Epidermal melanocyte (primary cell): ENCODE results near the gene FAM50A.

Experiments
- DNase-seq: peaks from one replicate; pipeline ENCODE4 v3.0.0; 2011; ENCODE audit warnings: low spot score; ENCODE audit not compliant: insufficient read length

FAM50A gene

GRCh38 chrX:154465601-154466000 is 21.7 kb downstream of the FAM50A start:
- no peak for DNase-seq

- DNase-seq = no peak
These were observed 22.1 kb downstream of the FAM50A start for GRCh38 chrX:154466036-154466435.

DNA sequence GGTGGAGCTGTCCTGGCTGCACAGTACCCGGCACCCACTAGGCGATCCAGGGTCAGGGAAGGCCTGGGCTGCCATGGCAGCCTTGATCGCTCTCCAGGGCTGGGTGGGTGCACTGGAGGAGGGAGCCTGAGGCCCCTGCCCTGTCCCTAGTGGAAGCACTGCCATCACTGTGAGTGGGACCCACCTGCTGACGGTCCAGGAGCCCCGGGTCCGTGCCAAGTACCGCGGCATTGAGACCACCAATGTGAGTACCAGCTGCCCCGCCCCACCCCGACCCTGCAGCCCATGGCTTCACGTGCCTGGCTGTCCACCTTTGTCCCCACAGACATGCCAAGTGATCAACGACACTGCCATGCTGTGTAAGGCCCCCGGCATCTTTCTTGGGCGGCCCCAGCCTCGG is 23.0 kb downstream of the FAM50A start:
- no peak for DNase-seq

GRCh38 chrX:154467556-154467955 is 23.6 kb downstream of the FAM50A start:
- no peak for DNase-seq

DNA sequence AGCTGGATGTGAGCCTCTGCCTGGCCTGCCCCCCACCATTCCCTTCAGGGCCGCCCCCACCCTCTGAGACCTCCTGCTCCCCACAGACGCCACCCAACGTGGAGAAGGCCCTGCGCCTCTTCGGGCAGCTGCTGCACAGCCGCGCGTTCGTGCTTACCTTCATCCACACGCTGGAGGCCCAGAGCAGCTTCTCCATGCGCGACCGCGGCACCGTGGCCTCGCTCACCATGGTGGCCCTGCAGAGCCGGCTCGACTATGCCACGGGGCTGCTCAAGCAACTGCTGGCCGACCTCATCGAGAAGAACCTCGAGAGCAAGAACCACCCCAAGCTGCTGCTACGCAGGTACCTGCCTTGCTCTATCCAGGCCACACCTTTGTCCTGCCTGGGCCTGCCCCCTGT is 24.3 kb downstream of the FAM50A start:
- no peak for DNase-seq

- no peak for DNase-seq
These were observed 25.2 kb downstream of the FAM50A start for GRCh38 chrX:154469114-154469513.

DNA sequence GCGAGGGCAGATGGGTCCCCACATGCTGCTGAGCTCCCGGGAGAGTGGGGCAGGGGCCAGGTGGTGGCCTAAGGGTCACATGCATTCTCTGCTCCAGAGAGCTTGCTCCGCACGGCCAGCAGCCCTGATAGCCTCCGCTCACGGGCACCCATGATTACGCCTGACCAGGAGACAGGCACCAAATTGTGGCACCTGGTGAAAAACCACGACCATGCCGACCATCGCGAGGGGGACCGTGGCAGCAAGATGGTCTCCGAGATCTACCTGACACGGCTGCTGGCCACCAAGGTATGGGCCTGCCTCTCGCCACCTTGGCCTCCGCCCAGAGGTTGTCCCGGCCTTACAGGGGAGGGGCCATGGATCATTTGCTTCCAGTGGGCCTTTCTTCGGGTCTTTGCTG is 25.9 kb downstream of the FAM50A start:
- no peak for DNase-seq

- no peak for DNase-seq
These were observed 26.5 kb downstream of the FAM50A start for GRCh38 chrX:154470434-154470833.

DNA sequence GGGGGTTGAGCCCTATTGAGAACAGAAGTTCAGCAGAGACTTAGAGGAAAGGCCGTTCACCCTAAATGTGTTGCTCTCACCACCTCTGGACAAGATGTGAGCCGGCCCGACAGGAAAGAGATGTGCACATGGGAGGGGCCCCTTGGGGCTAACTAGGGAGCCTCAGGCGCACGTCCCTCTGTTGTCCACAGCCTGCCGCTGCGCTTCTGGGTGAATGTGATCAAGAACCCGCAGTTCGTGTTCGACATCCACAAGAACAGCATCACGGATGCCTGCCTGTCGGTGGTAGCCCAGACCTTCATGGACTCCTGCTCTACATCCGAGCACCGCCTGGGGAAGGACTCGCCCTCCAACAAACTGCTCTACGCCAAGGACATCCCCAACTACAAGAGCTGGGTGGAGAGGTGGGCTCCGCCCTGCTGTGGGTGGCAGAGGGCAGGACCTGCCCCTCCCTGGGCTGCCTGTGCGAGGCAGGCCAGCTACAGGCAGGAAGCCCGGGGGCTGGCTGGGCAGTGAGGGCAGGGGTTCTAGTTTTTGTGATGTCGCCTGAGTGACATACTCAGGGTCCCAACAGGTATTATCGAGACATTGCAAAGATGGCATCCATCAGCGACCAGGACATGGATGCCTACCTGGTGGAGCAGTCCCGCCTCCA is 27.1 kb downstream of the FAM50A start:
- no peak for DNase-seq

DNA sequence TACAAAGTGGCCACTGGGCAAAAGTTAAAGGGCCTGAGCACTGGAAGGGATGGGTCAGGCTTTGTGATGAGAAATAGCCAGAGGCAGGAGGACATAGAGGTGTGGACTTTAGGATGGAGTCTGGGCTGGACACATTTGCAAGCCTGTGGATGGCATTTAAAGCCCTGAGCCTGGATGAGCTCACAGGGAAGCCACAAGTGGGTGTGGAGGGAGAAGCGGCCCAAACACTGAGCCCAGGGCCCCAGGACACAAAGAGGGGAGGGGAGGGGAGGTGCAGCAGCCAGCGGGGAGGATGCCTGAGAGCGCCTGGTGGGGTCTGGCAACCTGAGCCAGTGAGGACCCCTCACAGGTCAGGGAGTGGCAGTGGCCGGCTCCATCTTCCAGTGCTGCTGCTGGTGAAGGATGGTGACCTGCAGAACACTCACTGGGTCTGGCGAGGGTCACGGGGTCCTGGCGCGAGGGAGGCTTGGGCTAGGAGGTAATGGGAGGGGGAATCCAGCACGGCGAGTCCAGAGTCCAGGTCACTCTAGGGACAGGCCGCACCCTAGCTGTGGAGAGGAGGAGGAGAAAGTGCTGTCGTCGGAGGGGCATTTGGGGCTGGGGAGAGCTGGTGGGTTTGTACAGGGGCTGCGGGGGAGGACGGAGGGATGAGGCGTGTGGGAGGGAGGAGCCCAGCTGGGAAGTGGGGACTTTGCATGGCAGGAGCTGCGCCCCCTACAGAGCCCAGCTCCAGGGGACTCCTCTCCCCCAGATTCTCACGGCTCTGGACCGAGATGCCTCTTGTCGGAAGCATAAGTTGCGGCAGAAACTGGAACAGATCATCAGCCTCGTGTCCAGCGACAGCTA is 28.1 kb downstream of the FAM50A start:
- no peak for DNase-seq

GRCh38 chrX:154472685-154473632 is 29.0 kb downstream of the FAM50A start:
- DNase-seq = no peak

- DNase-seq = no peak
These were observed 29.7 kb downstream of the FAM50A start for GRCh38 chrX:154473683-154474082.

DNA sequence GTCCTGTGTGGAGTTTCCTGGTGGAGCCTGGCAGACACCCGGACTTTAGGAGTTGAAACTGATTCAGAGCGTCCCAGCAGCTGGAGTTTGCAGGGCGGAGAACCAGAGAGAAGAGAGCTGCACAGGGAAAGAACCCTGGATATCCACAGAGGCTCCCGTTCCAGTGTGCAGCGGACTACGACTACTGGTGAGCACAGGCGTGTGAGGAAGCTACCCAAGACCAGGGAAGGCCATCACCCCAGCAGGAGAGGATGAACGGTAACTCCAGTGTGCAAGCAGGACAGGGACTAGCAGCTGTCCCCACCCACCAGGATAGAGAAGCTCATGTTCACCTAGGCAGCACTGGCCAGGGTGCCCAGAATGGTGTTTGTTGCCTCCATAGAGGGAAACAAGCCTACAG is 32.9 kb downstream of the FAM50A start:
- DNase-seq = no peak

DNA sequence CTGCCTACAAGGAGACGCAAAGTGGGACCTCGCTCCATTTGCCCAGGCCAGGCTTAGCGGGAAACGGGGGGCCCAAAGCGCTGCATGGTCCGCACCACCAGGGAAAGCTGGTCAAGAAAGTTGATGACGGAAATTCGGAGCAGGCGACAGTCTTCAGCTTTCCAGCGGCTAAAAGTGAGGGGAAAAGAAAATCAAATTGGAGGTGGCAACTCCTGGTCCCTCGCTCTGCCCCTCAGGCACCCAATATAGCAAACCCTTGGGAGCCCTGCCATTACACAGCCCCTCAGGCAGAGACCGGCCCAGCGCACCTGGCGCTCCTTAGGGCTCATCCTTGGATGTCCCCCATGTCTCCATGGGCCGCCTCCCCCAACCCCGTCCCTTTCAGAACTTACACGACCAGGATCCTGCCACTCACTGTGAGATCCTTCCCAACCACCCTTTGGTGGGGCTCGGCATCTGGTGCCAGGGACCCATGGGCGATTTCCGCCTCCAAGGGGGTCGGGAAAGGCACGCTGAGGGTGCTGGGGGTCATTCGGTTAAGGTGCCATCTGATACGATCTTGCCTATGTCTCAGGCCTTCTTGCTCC is 34.0 kb downstream of the FAM50A start:
- no peak for DNase-seq

GRCh38 chrX:154478728-154479622 is 35.0 kb downstream of the FAM50A start, which contains the start of gene LAGE3:
Gene LAGE3 (minus strand): TSS chrX:154479281. CDS start chrX:154478915, 366 bp downstream.
- DNase-seq = peak; percentile 72

DNA sequence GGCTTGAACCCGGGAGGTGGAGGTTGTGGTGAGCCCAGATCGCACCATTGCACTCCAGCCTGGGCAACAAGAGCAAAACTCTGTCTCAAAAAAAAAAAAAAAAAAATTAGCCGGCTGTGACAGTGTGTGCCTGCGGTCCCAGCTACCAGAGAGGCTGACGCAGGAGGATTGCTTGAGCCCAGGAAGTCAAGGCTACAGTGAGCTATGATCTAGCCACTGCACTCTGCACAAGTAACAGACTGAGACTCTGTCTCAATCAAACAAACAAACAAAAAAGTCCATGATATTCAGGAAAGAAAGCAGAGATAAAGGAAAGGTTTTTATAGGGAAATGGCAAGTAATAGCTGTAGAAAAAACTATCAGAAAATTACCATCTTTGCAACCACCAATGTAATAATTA is 37.3 kb downstream of the FAM50A start:
- no peak for DNase-seq

DNA sequence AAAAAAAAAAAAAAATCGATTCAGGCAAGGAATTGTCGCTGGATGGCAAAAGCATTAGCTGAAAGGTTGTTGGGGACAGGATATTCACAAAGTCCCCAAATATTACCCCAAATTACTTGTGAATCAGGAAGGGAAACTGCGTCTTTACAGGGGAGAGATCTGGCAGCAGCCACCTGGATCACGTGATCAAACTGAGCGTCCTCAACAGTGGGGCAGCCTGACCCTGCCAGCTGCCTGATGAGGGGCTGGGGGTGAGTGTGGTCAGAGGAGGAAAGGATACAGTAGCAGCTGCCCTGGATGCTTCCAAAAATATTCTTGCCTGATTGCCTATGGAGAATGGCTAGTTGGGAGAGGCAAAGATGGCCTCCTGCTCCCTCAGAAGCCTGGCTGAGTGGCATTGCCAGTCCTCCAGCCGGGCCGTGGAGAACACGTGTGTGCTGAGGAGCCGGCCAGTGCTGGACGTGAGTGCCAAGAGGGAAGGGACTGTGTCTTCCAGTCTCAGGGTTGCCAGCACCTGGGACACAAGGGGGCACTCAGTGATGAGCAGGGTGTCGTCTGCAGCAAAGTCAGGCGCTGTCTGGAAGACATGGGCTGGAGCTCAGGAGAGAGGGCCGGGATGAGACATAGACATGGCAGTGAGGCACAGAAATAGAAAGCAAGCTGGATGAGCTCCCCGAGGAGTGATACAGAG is 38.1 kb downstream of the FAM50A start:
- DNase-seq = no peak

- DNase-seq = no peak
These were observed 38.8 kb downstream of the FAM50A start for GRCh38 chrX:154482786-154483185.

DNA sequence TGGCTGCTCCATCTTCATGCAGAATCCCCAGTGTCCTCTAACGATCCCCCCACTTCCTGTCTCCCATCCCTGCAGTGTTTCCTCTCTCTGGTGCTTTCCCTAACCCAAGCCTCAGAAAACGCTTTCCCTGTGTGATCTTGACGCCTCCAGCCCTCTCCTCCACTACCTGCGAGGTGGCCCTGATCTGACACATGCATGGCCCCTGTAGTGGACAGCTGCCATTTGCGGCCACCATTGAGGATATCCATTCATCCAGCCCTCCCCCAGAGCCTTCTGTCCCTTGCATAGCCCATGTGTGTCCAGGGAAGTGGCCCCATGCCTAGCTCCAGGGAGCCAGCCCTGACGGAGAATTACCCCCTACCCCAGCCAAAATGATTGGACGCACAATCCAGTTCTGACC is 39.4 kb downstream of the FAM50A start:
- DNase-seq = no peak
